IMR-90 (cell line): ENCODE data around the gene RAB18. TPM values are rescaled to one million over a fixed set of nuclear protein-coding genes. Genes with fewer than 3 reads are reported as not detected.

Source experiments
- ATAC-seq: fragments of 200-7000 bp; cut with Tn5 transposase; 2 replicates; pipeline ENCODE4 v1.9.1; 2020; ENCODE audit warnings: low read depth, mild to moderate bottlenecking, moderate library complexity
- BruUV-seq: library from RNA; stranded (reverse); fragments of 400-500 nt; replicated peaks from 2 replicates; lab custom pipeline; 2021; lab: Mats Ljungman, UMichigan
- CTCF ChIA-PET: fragments of 300-600 bp; formaldehyde crosslinking; extraction: SDS; loops from one replicate; lab custom pipeline; 2021; ENCODE audit warnings: antibody characterized with exemption; lab: Yijun Ruan, JAX
- POLR2A ChIA-PET: fragments of 300-600 bp; sonication (Branson Sonifier 250); formaldehyde crosslinking; loops from one replicate; lab custom pipeline; 2022; ENCODE audit warnings: antibody characterized with exemption; ENCODE audit not compliant: unreplicated experiment; lab: Charles Lee
- DNase-seq: peaks from one replicate; pipeline ENCODE4 v3.0.0; 2013
- H2AFZ ChIP-seq: replicated peaks from 2 replicates; pipeline ENCODE3; 2013; ENCODE audit warnings: low read length, mild to moderate bottlenecking; ENCODE audit not compliant: poor library complexity
- H2AK5ac ChIP-seq: 2 replicates; pipeline ENCODE4 v1.6.1; 2013; ENCODE audit warnings: low read depth, low read length, inconsistent platforms
- H2AK9ac ChIP-seq: replicated peaks from 2 replicates; pipeline ENCODE3; 2013; ENCODE audit warnings: mild to moderate bottlenecking, low read depth, low read length, moderate library complexity; ENCODE audit not compliant: poor library complexity
- H2BK120ac ChIP-seq: 2 replicates; pipeline ENCODE4 v1.6.1; 2013; ENCODE audit warnings: low read depth, low read length, inconsistent platforms
- H2BK15ac ChIP-seq: 3 replicates; pipeline ENCODE4 v1.6.1; 2013; ENCODE audit warnings: low read depth, low read length, inconsistent platforms
- H2BK20ac ChIP-seq: 2 replicates; pipeline ENCODE4 v1.6.1; 2013; ENCODE audit warnings: low read depth, mild to moderate bottlenecking, inconsistent platforms, low read length, moderate library complexity
- H2BK5ac ChIP-seq: 2 replicates; pipeline ENCODE4 v1.6.1; 2013; ENCODE audit warnings: mild to moderate bottlenecking, low read depth, low read length, inconsistent platforms; ENCODE audit not compliant: poor library complexity, severe bottlenecking
- H3K14ac ChIP-seq: replicated peaks from 2 replicates; pipeline ENCODE4 v1.6.1; 2013; ENCODE audit warnings: low read depth, low read length, inconsistent platforms
- H3K18ac ChIP-seq: 2 replicates; pipeline ENCODE4 v1.6.1; 2013; ENCODE audit warnings: low read depth, low read length, control low read depth
- H3K23ac ChIP-seq: 2 replicates; pipeline ENCODE4 v1.6.1; 2013; ENCODE audit warnings: low read depth, low read length, inconsistent platforms
- H3K27ac ChIP-seq: 2 replicates; pipeline ENCODE4 v1.5.1; 2013; ENCODE audit warnings: mild to moderate bottlenecking, control low read depth, low read length; ENCODE audit not compliant: insufficient read depth
- H3K27me3 ChIP-seq: 2 replicates; pipeline ENCODE4 v1.6.1; 2013; ENCODE audit warnings: low read length; ENCODE audit not compliant: control insufficient read depth, insufficient read depth
- H3K36me3 ChIP-seq: 2 replicates; pipeline ENCODE4 v1.6.1; 2013; ENCODE audit warnings: low read length, mixed read lengths; ENCODE audit not compliant: control insufficient read depth, insufficient read depth
- H3K4ac ChIP-seq: 2 replicates; pipeline ENCODE4 v1.6.1; 2013; ENCODE audit warnings: low read depth, low read length, inconsistent platforms
- H3K4me1 ChIP-seq: 2 replicates; pipeline ENCODE4 v1.6.1; 2013; ENCODE audit warnings: low read length, mixed read lengths; ENCODE audit not compliant: control insufficient read depth, insufficient read depth
- H3K4me2 ChIP-seq: 2 replicates; pipeline ENCODE4 v1.6.1; 2013; ENCODE audit warnings: low read depth, mild to moderate bottlenecking, control low read depth, low read length, moderate library complexity
- H3K4me3 ChIP-seq: 2 replicates; pipeline ENCODE4 v1.5.1; 2013; ENCODE audit warnings: low read depth, mild to moderate bottlenecking, control low read depth, low read length, moderate library complexity; ENCODE audit not compliant: insufficient read depth
- H3K56ac ChIP-seq: 2 replicates; pipeline ENCODE4 v1.6.1; 2013; ENCODE audit warnings: low read length, inconsistent platforms; ENCODE audit not compliant: insufficient read depth; ENCODE audit errors: extremely low read depth
- H3K79me1 ChIP-seq, 2 experiments: 2 replicates each; pipeline ENCODE4 v1.6.1; 2013; ENCODE audit warnings: low read length in 2 of 2, inconsistent platforms in 1 of 2, low read depth in 1 of 2
- H3K9ac ChIP-seq: 2 replicates; pipeline ENCODE4 v1.6.1; 2013; ENCODE audit warnings: low read depth, low read length, control low read depth
- H3K9me1 ChIP-seq: 2 replicates; pipeline ENCODE4 v1.6.1; 2013; ENCODE audit warnings: low read length, inconsistent platforms; ENCODE audit not compliant: insufficient read depth
- H3K9me3 ChIP-seq: 2 replicates; pipeline ENCODE4 v1.6.1; 2013; ENCODE audit warnings: low read length; ENCODE audit not compliant: control insufficient read depth, insufficient read depth
- H4K20me1 ChIP-seq: 2 replicates; pipeline ENCODE4 v1.6.1; 2013; ENCODE audit warnings: low read length, inconsistent platforms; ENCODE audit not compliant: insufficient read depth
- H4K5ac ChIP-seq: 2 replicates; pipeline ENCODE4 v1.6.1; 2013; ENCODE audit warnings: mild to moderate bottlenecking, low read depth, low read length, control low read depth
- H4K8ac ChIP-seq, 2 experiments: 2 replicates each; pipeline ENCODE4 v1.6.1; 2013; ENCODE audit warnings: low read depth in 2 of 2, low read length in 2 of 2, control low read depth in 1 of 2, inconsistent platforms in 1 of 2
- H4K91ac ChIP-seq: 2 replicates; pipeline ENCODE4 v1.6.1; 2013; ENCODE audit warnings: low read depth, low read length, inconsistent platforms; ENCODE audit not compliant: insufficient read depth
- BHLHE40 ChIP-seq: fragments of 150-350 bp; IDR thresholded peaks from 2 replicates; pipeline ENCODE4 v1.6.1; 2016; ENCODE audit warnings: mild to moderate bottlenecking, low read depth, low read length
- CEBPB ChIP-seq: IDR thresholded peaks from 2 replicates; pipeline ENCODE4 v1.6.1; 2012; ENCODE audit warnings: low read depth, low read length, improper control_type of control experiment
- MXI1 ChIP-seq: IDR thresholded peaks from 2 replicates; pipeline ENCODE4 v1.6.1; 2012; ENCODE audit warnings: low read depth, mild to moderate bottlenecking, low read length, moderate library complexity, borderline replicate concordance
- POLR2A ChIP-seq: IDR thresholded peaks from 2 replicates; pipeline ENCODE4 v1.6.1; 2012; ENCODE audit warnings: mild to moderate bottlenecking, low read depth, low read length
- RFX5 ChIP-seq: IDR thresholded peaks from 2 replicates; pipeline ENCODE4 v1.8.0; 2012; ENCODE audit warnings: low read depth, mild to moderate bottlenecking, low read length, moderate library complexity
- USF2 ChIP-seq: fragments of 150-350 bp; IDR thresholded peaks from 2 replicates; pipeline ENCODE4 v1.6.1; 2017; ENCODE audit warnings: mild to moderate bottlenecking, antibody characterized with exemption, low read length, low read depth
- WGBS, 2 experiments: methylation state at CpG; one replicate each; pipeline versions ENCODE4 v1.1.5 to v1.1.7; 2013; ENCODE audit warnings: missing lambda C conversion rate in 2 of 2; ENCODE audit not compliant: insufficient read length in 1 of 2; ENCODE audit errors: extremely low coverage in 2 of 2; 5-methylcytosine and 5-hydroxymethylcytosine counted together
- dilution Hi-C: fragments of 300-500 bp; cut with HindIII; formaldehyde crosslinking; loops from one replicate; pipeline ENCODE4 v1.14.3; 2018; ENCODE audit warnings: low sequenced_read_pairs; ENCODE audit not compliant: unreplicated experiment
- in situ Hi-C: fragments of 300-500 bp; cut with MboI; formaldehyde crosslinking; loops from 3 replicates; pipeline ENCODE4 v1.14.3; 2019; ENCODE audit warnings: low sequenced_read_pairs, inconsistent platforms, mixed read lengths
- intact Hi-C: fragments of 100-400 bp; cut with micrococcal nuclease; formaldehyde crosslinking; loops from 2 replicates; pipeline ENCODE4 v1.10.0; 2022
- polyA plus RNA-seq, 3 experiments: library from polyadenylated mRNA; depleted of rRNA; stranded (reverse); fragments of >200 nt; gene quantifications; 2 replicates each; pipeline ENCODE4 v1.2.3, GENCODE V29; 2012; ENCODE audit warnings: low replicate concordance in 1 of 3
- total RNA-seq: library from RNA; depleted of rRNA; stranded (reverse); fragments of >200 nt; gene quantifications from 2 replicates; pipeline ENCODE4 v1.2.3, GENCODE V29; 2012

RAB18 gene
- total and polyA plus RNA-seq, 2 of the 4 experiments (the other 2 are of a cell fraction), result 17.6 to 38.8 TPM

DNA sequence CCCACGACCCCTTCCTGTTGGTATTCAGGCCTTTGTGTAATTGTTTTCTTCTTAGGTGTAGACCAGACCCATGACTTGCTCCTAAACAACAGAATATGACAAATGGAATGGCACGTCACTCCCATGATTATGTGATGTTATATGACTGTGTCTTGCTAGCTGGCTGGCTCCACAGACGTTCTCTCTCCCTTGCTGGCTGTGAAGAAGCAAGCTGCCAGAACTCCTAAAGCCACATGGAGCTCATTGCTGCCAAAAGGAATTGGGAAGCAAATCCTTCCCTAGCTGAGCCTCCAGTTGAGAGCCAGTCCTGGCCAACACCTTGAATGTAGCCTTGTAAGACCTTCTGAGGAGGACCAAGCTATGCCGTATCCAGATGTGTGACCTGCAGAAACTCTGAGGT is 74.2 kb downstream of the RAB18 start:
- no peak overlapping the region for H4K5ac ChIP-seq
- ChIA-PET POLR2A (no interaction called here), CTCF (no interaction called here)
- intact Hi-C loops, result no loop called here
- in situ Hi-C loops, result no loop called here
- no peaks in the 10 kb centered on the region for H3K4me1 ChIP-seq
- no peak overlapping the region for H3K18ac ChIP-seq
- no peak overlapping the region for H3K14ac ChIP-seq
- WGBS, 2 experiments, result 71% methylated on average over 1 of the region's 4 CpGs; no CpG with 5 or more reads in 1 of the 2 experiments
- H4K20me1 ChIP-seq, result no peaks in the 10 kb centered on the region
- no peaks in the 10 kb centered on the region for H3K27me3 ChIP-seq
- H2AK9ac ChIP-seq, result no peak overlapping the region
- H2BK20ac ChIP-seq, result no peak overlapping the region
- no peak overlapping the region for H3K23ac ChIP-seq
- H4K91ac ChIP-seq, result no peak overlapping the region
- ATAC-seq (no peak), DNase-seq (no peak)
- H3K27ac ChIP-seq, result no peak overlapping the region
- H3K9me1 ChIP-seq, result no peaks in the 10 kb centered on the region
- TF ChIP-seq POLR2A (no peak), CEBPB (no peak), USF2 (no peak), BHLHE40 (no peak), RFX5 (no peak), MXI1 (no peak)
- H2AFZ ChIP-seq, result no peak overlapping the region
- dilution Hi-C loops, result no loop called here
- BruUV-seq, result no TSS peak
- H2BK15ac ChIP-seq, result no peak overlapping the region
- no peak overlapping the region for H2AK5ac ChIP-seq
- H3K4me3 ChIP-seq, result no peak overlapping the region
- H3K9me3 ChIP-seq, result no peaks in the 10 kb centered on the region
- H4K8ac ChIP-seq, result no peak overlapping the region
- H3K9ac ChIP-seq, result no peak overlapping the region
- H3K36me3 ChIP-seq, result no peaks in the 10 kb centered on the region
- H3K4me2 ChIP-seq, result no peak overlapping the region
- H3K4ac ChIP-seq, result no peak overlapping the region
- H3K79me1 ChIP-seq, result no peaks in the 10 kb centered on the region
- no peak overlapping the region for H2BK120ac ChIP-seq
- H3K56ac ChIP-seq, result no peak overlapping the region
- H2BK5ac ChIP-seq, result no peak overlapping the region
